LNCaP clone FGC (cell line): ENCODE results near the gene RFC2.
A peak's percentile ranks its signal among the peaks of the same experiment; 100 is the strongest.

Source experiments
- DNase-seq: peaks from one replicate; pipeline ENCODE4 v3.0.0-alpha.2; 2011; ENCODE audit warnings: low read depth
- H3K4me3 ChIP-seq: 2 replicates; pipeline ENCODE4 v1.5.1; 2011; ENCODE audit warnings: mild to moderate bottlenecking, low read depth, low read length, control low read depth
- TF ChIP-seq, protein P1 (sequence below): IDR thresholded peaks from 2 replicates; pipeline ENCODE4 v1.5.1; 2012; ENCODE audit warnings: mild to moderate bottlenecking; ENCODE audit not compliant: control insufficient read depth, insufficient read depth; ENCODE audit errors: extremely low read depth

RFC2 gene

DNA sequence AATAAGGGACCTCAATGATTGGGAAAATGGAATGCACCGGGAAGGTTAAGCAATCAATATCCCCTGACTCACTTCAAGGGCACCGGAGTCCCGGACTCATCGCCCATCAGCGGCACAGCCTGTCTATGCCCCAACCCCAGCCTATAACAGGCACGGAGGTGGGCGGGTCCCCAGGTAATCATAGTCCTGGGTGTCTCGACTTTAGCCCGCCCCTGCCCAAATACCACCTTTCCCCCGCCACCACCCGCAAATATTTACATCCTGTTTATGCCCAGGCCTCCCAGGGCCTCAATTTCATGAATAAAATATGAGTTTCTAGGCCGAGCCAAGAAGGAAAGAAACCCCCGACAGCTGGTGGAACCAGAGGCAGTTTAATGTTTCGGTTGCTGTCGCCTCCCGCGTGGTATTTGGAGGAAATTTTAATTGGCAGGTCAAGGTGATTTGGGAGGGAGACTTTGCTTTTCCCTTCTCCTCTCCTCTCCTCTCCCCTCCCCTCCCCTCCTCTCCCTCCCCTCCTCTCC, 15.6 kb upstream of the RFC2 start:
- TF ChIP-seq, protein P1, sequence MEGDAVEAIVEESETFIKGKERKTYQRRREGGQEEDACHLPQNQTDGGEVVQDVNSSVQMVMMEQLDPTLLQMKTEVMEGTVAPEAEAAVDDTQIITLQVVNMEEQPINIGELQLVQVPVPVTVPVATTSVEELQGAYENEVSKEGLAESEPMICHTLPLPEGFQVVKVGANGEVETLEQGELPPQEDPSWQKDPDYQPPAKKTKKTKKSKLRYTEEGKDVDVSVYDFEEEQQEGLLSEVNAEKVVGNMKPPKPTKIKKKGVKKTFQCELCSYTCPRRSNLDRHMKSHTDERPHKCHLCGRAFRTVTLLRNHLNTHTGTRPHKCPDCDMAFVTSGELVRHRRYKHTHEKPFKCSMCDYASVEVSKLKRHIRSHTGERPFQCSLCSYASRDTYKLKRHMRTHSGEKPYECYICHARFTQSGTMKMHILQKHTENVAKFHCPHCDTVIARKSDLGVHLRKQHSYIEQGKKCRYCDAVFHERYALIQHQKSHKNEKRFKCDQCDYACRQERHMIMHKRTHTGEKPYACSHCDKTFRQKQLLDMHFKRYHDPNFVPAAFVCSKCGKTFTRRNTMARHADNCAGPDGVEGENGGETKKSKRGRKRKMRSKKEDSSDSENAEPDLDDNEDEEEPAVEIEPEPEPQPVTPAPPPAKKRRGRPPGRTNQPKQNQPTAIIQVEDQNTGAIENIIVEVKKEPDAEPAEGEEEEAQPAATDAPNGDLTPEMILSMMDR = no peak
- peak; percentile 48 for DNase-seq

DNA sequence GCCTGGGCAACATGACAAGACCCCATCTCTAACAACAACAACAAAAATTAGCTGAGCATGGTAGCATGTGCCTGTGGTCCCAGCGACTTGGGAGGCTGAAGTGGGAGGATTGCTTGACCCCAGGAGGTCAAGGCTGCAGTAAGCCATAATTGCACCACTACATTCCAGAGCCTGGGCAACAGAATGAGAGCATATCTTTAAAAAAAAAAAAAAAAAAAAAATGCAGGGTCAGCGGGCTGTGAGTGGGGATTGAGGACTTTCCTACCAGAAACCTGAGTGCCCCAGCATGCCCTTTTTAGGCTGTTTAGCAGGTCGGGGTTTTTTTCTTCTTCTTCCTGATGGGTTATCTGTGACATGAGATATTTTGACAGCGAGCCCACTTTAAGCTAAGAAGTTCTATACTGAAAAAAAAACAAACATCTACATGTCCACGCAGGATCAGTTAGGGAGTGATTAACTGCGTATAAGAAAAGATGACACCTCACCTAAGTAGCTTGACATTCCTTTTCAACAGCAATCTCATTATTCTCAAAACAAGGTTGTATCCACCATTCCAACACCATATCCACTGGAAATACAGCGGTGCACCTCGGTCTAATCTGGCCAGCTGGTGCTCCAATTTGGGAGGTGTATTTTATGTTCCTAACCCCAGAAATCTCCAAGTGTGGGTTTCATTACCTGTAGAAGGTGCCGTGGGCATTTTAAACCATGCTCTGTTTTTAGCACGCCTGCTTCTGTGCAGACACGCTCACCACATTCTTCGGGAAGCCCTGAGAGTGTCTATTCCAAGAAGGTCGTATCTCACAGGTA, 13.8 kb upstream of the RFC2 start:
- no peak for DNase-seq
- H3K4me3 ChIP-seq = no peak overlapping the region
- TF ChIP-seq, protein P1 = no peak

More for the DNA sequence above, 15.6 kb upstream of the RFC2 start:
- H3K4me3 ChIP-seq = peak overlapping the region; percentile 50

DNA sequence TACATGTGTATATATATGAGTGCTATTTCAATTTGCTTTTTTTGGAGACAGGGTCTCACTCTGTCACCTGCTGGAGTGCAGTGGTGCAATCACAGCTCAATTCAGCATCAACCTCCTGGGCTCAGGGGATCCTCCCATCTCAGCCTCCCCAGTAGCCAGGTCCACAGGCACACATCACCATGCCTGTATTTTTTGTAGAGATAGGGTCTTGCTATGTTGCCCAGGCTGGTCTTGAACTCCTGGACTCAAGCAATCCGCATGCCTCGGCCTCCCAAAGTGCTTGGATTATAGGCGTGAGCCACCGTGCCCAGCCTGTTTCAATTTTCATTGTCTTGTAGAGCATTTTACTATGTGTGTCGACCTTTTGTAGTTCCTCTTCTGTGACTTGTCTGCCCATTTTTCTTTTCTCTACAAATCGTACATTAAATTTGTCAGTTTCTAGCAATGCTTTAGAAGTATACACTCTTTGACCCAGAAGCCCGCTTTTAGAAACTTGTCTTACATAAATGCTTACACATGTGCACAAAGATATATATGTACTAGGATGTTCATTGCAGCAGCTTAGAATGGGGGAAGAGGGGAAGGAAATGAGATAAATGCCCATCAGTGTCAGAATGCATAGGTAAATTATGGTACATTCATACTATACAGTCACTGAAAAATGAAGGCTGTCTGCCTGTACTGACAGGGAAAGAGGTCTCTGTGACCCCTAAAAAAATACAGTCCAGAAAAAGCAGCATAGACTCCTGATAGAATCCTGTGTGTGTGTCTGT, 12.2 kb upstream of the RFC2 start:
- TF ChIP-seq, protein P1 = no peak
- DNase-seq = no peak
- no peak overlapping the region for H3K4me3 ChIP-seq

DNA sequence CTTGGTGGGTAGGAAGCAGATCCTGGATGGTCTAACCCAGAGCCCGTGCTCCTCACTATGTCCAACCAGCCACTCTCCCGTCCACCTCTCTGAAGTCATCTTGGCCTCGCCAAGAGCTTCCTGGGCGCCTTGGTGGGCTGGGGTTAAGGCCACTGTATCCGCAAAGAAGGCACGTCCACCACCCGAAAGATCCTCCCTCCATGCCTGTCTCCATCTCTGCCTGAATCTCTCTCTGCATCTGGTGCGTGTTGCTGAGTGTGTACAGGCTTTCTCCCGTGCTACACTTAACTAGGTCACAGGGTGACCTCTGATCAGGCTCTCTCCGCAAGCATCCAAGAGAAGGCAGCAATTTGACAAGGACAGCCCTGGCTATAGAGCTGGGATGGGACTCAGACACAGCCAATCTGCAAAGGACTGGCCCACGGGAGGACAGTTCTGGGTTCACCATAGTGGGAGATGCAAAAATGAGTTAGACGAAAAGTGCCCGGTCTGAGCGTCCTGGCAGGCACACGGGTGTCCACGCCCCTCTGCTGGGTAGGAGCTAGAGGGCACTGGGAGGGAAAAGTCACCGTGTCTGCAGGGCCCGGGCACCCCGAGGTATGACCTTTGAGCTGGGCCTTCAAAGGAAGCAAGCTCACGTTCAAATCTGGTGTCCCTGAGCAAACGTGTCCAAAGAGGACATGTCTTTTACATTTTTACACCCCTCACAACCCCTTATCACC, 9.4 kb upstream of the RFC2 start:
- H3K4me3 ChIP-seq = no peak overlapping the region
- no peak for DNase-seq
- TF ChIP-seq, protein P1 = no peak

DNA sequence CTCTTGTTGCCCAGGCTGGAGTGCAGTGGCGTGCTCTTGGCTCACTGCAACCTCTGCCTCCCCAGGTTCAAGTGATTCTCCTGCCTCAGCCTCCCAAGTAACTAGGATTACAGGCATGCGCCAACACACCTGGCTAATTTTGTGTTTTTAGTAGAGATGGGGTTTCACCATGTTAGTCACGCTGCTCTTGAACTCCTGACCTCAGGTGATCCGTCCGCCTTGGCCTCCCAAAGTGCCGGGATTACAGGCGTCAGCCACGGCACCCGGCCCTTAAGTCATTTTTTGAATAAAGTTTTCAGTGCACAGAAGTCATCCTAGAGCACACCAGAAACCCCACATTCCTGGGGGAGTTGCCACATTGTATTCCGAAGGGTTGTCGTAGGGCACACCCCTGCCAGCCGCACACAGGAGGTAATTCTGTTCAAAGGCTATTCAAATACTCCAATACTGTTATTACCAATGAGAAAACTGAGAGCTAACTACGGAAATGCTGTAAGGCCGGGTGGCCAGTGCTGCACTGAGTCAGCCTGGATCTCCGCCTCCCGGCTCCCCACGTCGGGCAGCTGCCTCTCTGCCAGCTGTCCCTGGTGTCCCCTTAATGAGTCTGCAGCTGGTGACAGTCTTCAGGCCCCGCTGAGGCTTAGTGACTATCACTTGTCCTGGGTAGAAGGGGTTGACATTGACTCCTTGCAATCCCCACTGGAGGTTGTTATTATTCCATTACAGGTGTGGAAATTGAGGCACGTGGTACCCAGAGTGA, 8.6 kb upstream of the RFC2 start:
- DNase-seq = no peak
- H3K4me3 ChIP-seq = no peak overlapping the region
- TF ChIP-seq, protein P1 = no peak

DNA sequence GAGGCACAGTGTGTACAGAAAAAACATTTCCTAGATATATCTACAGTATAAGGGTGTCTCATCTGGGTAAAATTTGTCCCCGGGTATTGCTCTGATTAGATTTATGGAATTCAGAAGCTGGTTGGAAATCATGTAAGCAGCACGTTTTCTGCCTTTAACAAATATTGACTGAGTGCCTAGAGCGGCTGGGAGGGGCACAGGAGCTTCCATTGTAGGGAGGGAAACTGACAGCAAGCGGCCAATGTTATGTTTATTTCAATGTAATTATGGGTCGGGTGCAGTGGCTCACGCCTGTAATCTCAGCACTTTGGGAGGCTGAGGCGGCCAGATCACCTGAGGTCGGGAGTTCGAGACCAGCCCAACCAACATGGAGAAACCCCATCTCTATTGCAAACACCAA, 4.4 kb upstream of the RFC2 start:
- H3K4me3 ChIP-seq = no peak overlapping the region
- TF ChIP-seq, protein P1 = no peak
- DNase-seq = no peak
